ENCODE results near the gene FBN2. TPM values are rescaled to one million over a fixed set of nuclear protein-coding genes. Genes with fewer than 3 reads are reported as not detected.

Gene FBN2
- total RNA-seq, 4 donors from 2014 or later: 0.57 to 4.4 (median 1.6) TPM

DNA sequence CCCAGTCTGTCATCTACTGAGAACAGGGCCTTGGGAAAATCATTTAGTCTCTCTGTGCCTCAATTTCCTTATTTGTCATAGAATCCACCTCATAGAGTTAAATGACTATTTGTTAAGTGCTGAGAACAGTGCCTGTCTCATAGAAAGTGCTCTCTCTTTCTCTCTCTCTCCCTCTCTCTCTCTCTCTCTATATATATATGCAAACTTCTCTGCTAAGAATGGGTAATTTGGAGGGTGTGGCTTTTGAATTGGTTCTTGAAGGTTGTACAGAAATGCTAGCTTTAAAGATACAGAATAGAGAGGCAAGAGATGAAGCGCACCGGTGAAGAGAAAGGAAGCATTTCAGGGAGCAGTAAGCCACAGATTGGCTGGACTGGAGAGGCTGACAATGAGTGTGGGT, 197.4 kb downstream of the FBN2 start:
- Histone ChIP-seq H3K27ac (no peak overlapping the region), H3K27me3 (no peaks in the 10 kb centered on the region), H3K36me3 (no peaks in the 10 kb centered on the region), H3K4me3 (no peak overlapping the region), H3K4me1 (no peaks in the 10 kb centered on the region), H3K9me3 (no peaks in the 10 kb centered on the region)
- WGBS, 2 donors: 83 to 88% methylated on average over 2 of the region's 2 CpGs
- no peak for DNase-seq
- intact Hi-C loops (cut with DNase I): no loop called here
- TF ChIP-seq CTCF (IDR thresholded peaks at IDR 0.05) (no peak), POLR2A (IDR thresholded peaks at IDR 0.05) (no peak)

DNA sequence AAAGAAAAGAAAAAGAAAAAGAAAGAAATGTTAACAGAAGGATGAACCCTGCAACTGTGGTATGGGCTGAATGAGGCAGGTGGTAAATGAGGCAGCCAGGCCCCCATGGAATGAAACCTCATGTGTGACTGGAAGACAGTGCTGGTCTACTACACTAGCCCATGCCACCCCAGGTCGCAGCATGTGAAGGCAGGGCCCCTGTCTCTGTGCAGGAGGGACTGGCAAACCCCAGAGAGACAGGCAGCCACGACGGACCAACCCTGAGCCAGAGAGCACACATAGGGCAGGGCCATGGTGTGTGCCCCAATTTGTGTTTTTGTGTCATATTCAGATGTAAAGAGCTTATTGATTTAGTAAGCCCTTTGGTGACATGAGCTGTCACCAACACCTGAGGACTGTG, 198.5 kb downstream of the FBN2 start:
- intact Hi-C loops (cut with DNase I): no loop called here
- WGBS, 2 donors: 75 to 89% methylated on average over 3 of the region's 3 CpGs
- Histone ChIP-seq H3K4me1 (no peaks in the 10 kb centered on the region), H3K9me3 (no peaks in the 10 kb centered on the region), H3K27me3 (no peaks in the 10 kb centered on the region), H3K27ac (no peak overlapping the region), H3K36me3 (no peaks in the 10 kb centered on the region), H3K4me3 (no peak overlapping the region)
- DNase-seq: no peak
- TF ChIP-seq POLR2A (IDR thresholded peaks at IDR 0.05) (no peak), CTCF (IDR thresholded peaks at IDR 0.05) (no peak)

DNA sequence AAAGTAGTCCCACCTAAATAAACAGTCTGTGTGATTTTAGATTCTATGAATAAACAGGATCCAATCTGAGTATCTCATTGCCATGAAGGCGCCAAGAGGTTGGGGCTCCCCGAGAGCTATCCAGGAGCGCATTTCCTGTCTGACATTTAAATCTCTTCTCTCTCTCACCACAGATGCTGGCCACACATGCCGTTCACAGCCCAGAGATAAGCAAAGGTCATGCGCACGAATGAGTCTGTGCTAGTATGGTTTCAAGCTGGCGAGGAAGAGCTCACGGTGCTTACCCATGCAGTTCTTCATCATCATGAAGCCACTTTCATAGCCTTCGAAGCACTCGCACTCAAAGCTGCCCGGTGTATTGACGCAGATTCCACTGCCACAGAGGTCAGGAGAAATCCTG, 199.4 kb downstream of the FBN2 start:
- Histone ChIP-seq H3K4me3 (no peak overlapping the region), H3K27me3 (no peaks in the 10 kb centered on the region), H3K27ac (no peak overlapping the region), H3K9me3 (no peaks in the 10 kb centered on the region), H3K36me3 (no peaks in the 10 kb centered on the region), H3K4me1 (no peaks in the 10 kb centered on the region)
- intact Hi-C loops (cut with DNase I): no loop called here
- no peak for DNase-seq
- 92% methylated on average over 11 to 12 of the region's 12 CpGs for WGBS, 2 donors
- no peak for TF ChIP-seq CTCF (IDR thresholded peaks at IDR 0.05)
- no peak for TF ChIP-seq POLR2A (IDR thresholded peaks at IDR 0.05)

DNA sequence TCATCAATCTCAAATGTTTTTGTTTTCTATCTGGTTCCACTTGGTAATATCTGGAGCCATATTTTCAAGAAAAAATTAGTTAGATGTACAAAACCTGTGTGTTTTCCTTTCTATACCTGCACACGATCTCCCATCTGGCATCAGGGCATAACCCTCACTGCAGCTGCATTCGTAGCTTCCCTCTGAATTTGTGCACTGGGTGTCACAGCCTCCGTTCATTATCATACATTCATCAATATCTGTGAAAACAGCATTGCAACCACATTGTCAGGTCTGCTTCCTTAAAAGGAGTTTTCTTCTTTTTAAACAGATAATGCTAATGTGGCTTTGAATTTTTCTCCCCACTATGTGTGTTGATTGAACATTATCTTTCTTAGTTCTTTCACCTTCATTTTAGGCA, 202.7 kb downstream of the FBN2 start:
- WGBS, 2 donors: 85 to 95% methylated on average over 3 of the region's 3 CpGs
- Histone ChIP-seq H3K9me3 (no peaks in the 10 kb centered on the region), H3K4me3 (no peak overlapping the region), H3K4me1 (no peaks in the 10 kb centered on the region), H3K27ac (no peak overlapping the region), H3K36me3 (no peaks in the 10 kb centered on the region), H3K27me3 (no peaks in the 10 kb centered on the region)
- DNase-seq: no peak
- intact Hi-C loops (cut with DNase I): no loop called here
- TF ChIP-seq POLR2A (IDR thresholded peaks at IDR 0.05): no peak
- TF ChIP-seq CTCF (IDR thresholded peaks at IDR 0.05): no peak

GRCh38 chr5:128334010-128334716, 203.9 kb downstream of the FBN2 start:
- Histone ChIP-seq H3K27me3 (no peaks in the 10 kb centered on the region), H3K27ac (no peak overlapping the region), H3K9me3 (no peaks in the 10 kb centered on the region), H3K4me1 (no peaks in the 10 kb centered on the region), H3K4me3 (no peak overlapping the region), H3K36me3 (no peaks in the 10 kb centered on the region)
- TF ChIP-seq POLR2A (IDR thresholded peaks at IDR 0.05) (no peak), CTCF (IDR thresholded peaks at IDR 0.05) (no peak)
- no peak for DNase-seq
- intact Hi-C loops (cut with DNase I): no loop called here
- 82 to 91% methylated on average over 9 of the region's 9 CpGs for WGBS, 2 donors
